Esophagus muscularis mucosa (tissue), 4 donors: ENCODE measurements around the gene CD109. TPM values are rescaled to one million over a fixed set of nuclear protein-coding genes. Genes with fewer than 3 reads are reported as not detected.
"Not testable (repeated sequence)": the region's sequence is repeated elsewhere in the genome, so short reads cannot be mapped to it uniquely, and the experiment has no call there.

Experiments used
- DNase-seq: peaks from one replicate; pipeline ENCODE4 v3.0.0-alpha.2; 2017; ENCODE audit errors: extremely low spot score
- H3K27ac ChIP-seq, 4 donors: fragments of 200-600 bp; sonication (generic); replicated peaks in 1 of 4; 1 replicate in 3 of 4; 2 replicates in 1 of 4; pipeline ENCODE4 v1.5.1; 2016 to 2019; ENCODE audit warnings: mild to moderate bottlenecking in 1 of 4
- H3K27me3 ChIP-seq, 4 donors: fragments of 200-600 bp; sonication (generic); one replicate each; pipeline versions ENCODE4 v1.5.1 to v1.6.0; 2016 to 2019
- H3K36me3 ChIP-seq, 4 donors: fragments of 200-600 bp; sonication (generic); one replicate each; pipeline ENCODE4 v1.5.1; 2016 to 2019
- H3K4me1 ChIP-seq, 4 donors: fragments of 200-600 bp; sonication (generic); one replicate each; pipeline ENCODE4 v1.5.1; 2016 to 2019
- H3K4me3 ChIP-seq, 4 donors: fragments of 200-600 bp; sonication (generic); 1 replicate in 2 of 4; 2 replicates in 2 of 4; pipeline ENCODE4 v1.5.1; 2016 to 2019; ENCODE audit warnings: mild to moderate bottlenecking in 4 of 4, moderate library complexity in 1 of 4
- H3K9me3 ChIP-seq, 4 donors: fragments of 200-600 bp; sonication (generic); 1 replicate in 3 of 4; 2 replicates in 1 of 4; pipeline ENCODE4 v1.5.1; 2016 to 2019
- CTCF ChIP-seq, 3 experiments: fragments of 200-600 bp in 2 of 3; fragments of 450-650 bp in 1 of 3; sonication (generic) in 2 of 3; IDR thresholded peaks; one replicate each; pipeline ENCODE4 v1.5.1; 2017 to 2019; ENCODE audit warnings: antibody characterized with exemption in 3 of 3, mild to moderate bottlenecking in 2 of 3, moderate library complexity in 1 of 3
- EP300 ChIP-seq: sonication (generic); formaldehyde crosslinking; IDR thresholded peaks from one replicate; pipeline ENCODE4 v1.6.1; 2017; ENCODE audit warnings: antibody characterized with exemption
- POLR2A ChIP-seq: fragments of 450-650 bp; IDR thresholded peaks from one replicate; pipeline ENCODE4 v1.6.1; 2017; ENCODE audit warnings: antibody characterized with exemption, moderate library complexity, mild to moderate bottlenecking, low read depth
- POLR2AphosphoS5 ChIP-seq, 2 donors: sonication (generic); formaldehyde crosslinking; IDR thresholded peaks; one replicate each; pipeline ENCODE4 v1.6.1; 2017; ENCODE audit warnings: antibody characterized with exemption in 2 of 2
- WGBS: methylation state at CpG from one replicate; pipeline ENCODE4 v1.1.5; 2018; 5-methylcytosine and 5-hydroxymethylcytosine counted together
- intact Hi-C: fragments of 100-400 bp; cut with DNase I; formaldehyde crosslinking; loops from one replicate; pipeline ENCODE4 v1.15.1; 2023
- total RNA-seq, 4 donors: library from RNA; depleted of rRNA; stranded (reverse); fragments of >200 nt; gene quantifications; one replicate each; pipeline versions ENCODE4 v1.1.0 to v1.2.1, GENCODE V29; 2016

The CD109 gene
- total RNA-seq, 4 donors from 2014 or later, result 12.1 to 21.4 (median 15.8) TPM

DNA sequence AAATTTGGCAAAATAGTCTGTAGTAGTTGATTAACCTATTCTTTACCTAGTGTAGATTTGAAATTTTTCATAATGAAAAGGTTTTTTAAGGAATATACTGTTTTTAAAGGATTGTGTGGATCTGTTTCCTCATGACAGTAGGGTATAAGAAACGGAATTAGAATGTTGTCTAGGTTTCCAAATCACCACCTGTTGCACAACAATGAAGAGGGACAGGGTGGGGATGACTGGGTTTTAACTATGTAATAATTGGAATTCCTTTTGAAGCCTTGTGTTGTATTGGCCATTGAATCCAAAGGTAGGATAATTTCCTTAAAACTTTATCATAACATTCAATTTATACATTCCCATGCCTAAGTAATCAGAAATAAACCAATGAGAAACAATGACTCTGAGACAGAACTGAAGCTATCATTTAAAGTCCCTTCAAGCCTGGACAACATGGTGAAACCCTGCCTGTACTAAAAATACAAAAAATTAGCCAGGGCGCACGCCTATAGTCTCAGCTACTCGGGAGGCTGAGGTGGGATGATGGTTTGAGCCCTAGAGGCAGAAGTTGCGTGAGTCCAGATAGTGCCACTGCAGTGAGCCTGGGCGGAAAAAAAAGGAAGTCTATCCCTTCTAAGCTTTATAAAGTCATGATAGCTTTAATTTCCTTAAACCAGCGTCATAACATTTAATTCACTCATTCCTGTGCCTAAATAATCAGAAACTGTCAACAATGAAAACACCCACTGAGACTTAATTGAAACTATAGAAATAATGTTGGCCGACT is 23.9 kb upstream of the CD109 start:
- H3K9me3 ChIP-seq, result no peaks in the 10 kb centered on the region
- peaks cover 0 to 3% (median 0%) of the 10 kb centered on the region in 4 donors for H3K4me1 ChIP-seq
- 86% methylated on average over 8 of the region's 8 CpGs for WGBS
- intact Hi-C loops, result no loop called here
- H3K36me3 ChIP-seq, result no peaks in the 10 kb centered on the region
- H3K27ac ChIP-seq, result no peak overlapping the region
- no peak overlapping the region for H3K4me3 ChIP-seq
- no peak for DNase-seq
- TF ChIP-seq CTCF (IDR thresholded peaks at IDR 0.05) (no peak), EP300 (no peak)
- no peaks in the 10 kb centered on the region for H3K27me3 ChIP-seq

DNA sequence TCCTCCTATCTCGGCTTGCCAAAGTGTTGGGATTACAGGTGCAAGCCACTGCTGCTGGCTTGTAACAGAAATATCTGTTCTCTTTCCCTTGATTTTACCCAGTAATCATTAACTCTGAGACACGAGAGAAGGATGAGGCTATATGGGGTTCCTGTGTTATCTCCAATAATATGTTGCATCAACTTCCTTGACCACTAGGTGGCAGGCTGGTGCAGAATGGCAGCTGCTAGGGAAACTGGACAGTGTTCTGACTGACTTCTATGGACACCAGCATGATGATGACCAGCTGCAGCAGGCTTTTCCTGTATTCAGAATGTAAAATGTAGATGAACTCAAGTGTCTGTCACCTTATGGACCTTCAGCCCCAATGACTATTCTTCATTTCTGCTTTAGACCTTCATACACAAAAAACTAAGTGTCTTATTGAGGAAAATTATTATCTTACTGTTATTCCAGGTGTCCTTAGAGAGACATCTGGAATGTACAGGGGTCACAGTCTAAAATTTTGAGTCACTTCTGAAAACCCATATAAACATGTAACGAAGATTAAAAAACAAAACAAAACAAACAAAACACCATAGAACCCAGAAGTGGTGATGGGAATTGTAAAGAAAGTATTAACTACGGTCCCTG is 20.4 kb upstream of the CD109 start:
- Histone ChIP-seq H3K4me3 (no peak overlapping the region), H3K36me3 (no peaks in the 10 kb centered on the region), H3K27ac (no peak overlapping the region), H3K4me1 (peaks cover 0 to 3% (median 0%) of the 10 kb centered on the region in 4 donors), H3K9me3 (no peaks in the 10 kb centered on the region), H3K27me3 (no peaks in the 10 kb centered on the region)
- WGBS, result 44% methylated on average over 4 of the region's 4 CpGs
- TF ChIP-seq POLR2A (no peak), EP300 (no peak), CTCF (IDR thresholded peaks at IDR 0.05) (peak; percentile 83 to 90 (median 87)), POLR2AphosphoS5 (IDR thresholded peaks at IDR 0.05) (no peak)
- intact Hi-C loops, result loop anchor here (1.0 to 5.0 kb wide), 2 partner anchors 58 to 1537 kb away; no protein-coding TSS in a partner anchor
- DNase-seq, result peak; percentile 94

DNA sequence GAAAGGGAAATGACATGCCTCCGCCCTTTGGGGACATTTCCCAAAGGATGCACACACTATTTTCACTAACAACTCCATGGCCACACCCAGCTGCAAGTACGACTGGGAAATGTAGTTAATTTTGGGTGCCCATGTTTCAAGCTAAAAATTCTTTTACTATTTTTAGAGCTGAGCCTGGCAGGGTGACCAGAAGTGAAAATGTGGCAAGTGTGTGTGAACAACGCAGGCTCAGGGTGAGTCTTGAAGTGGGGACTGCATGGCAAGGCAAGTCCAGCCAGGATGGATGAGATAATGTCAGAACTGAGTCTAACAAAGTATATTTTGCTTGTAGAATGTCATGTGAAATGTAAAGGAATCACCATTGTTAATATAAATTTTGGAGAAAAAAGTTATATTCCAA is 17.0 kb upstream of the CD109 start:
- Histone ChIP-seq H3K4me3 (no peak overlapping the region), H3K27me3 (no peaks in the 10 kb centered on the region), H3K27ac (no peak overlapping the region), H3K36me3 (no peaks in the 10 kb centered on the region), H3K9me3 (peaks cover 0 to 5% (median 2%) of the 10 kb centered on the region in 4 donors), H3K4me1 (peaks cover 0 to 3% (median 0%) of the 10 kb centered on the region in 4 donors)
- TF ChIP-seq CTCF (IDR thresholded peaks at IDR 0.05) (no peak), POLR2A (no peak), POLR2AphosphoS5 (IDR thresholded peaks at IDR 0.05) (no peak), EP300 (no peak)
- intact Hi-C loops, result loop anchor here (5.0 kb wide), 1 partner anchor 1533 kb away; no protein-coding TSS in a partner anchor
- WGBS, result 55% methylated on average over 3 of the region's 3 CpGs
- DNase-seq, result no peak

DNA sequence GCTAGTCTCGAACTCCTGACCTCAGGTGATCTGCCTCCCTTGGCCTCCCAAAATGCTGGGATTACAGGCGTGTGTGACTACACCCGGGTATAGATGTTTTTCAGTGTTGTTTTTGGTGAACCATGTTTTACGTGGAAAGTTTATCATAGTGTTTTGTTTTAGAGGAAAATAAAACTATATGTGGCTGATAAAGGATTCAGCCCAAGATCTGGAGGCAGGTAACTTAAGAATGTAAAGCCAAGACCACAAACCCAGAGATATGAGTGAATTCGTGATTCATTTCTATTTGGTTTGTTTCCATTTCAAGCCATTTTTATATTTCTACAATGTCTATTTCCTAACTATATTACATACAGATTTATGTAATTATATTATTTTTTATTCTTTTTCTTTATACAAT is 16.2 kb upstream of the CD109 start:
- H3K4me1 ChIP-seq, H3K9me3 ChIP-seq, H3K4me3 ChIP-seq, H3K27ac ChIP-seq, H3K27me3 ChIP-seq, H3K36me3 ChIP-seq, DNase-seq: not testable (repeated sequence)
- intact Hi-C loops, result loop anchor here (5.0 kb wide), 1 partner anchor 1532 kb away; no protein-coding TSS in a partner anchor
- WGBS, result 94% methylated on average over 5 of the region's 5 CpGs

DNA sequence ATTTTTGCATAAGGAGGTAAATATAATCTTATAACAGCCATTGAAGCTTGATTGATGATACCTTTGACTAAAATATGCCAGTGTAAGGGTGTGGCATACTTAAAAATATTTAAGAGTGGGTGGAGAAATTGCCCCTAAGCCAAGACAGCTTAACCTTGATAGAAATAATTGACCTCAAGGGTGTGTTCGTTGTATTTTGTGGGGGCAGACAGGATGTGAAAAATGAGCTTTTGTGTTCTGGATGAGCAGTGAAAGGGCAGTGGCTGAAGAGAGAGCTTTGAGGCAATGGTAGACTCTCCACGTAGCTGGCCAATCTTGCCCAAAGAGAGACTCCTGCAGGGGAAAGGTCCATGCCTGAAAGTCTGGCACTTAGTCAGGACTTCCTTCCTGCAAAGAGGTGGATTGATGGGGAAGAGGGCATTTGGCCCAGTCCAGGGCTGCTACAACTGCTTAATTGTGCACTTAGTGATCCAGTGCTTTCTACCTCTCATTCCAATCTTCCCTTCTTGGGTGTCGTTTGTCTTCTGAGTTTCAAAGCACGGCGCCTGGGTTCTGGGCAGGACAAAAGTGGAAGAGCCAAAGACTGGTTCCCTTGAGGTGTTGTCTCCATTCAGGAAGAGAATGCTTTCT is 15.6 kb upstream of the CD109 start:
- H3K27ac ChIP-seq, result no peak overlapping the region
- no peak for DNase-seq
- H3K9me3 ChIP-seq, result peaks cover 0 to 5% (median 2%) of the 10 kb centered on the region in 4 donors
- no peak for TF ChIP-seq CTCF (IDR thresholded peaks at IDR 0.05)
- no peak for TF ChIP-seq POLR2AphosphoS5 (IDR thresholded peaks at IDR 0.05)
- no peak for TF ChIP-seq EP300
- no peak for TF ChIP-seq POLR2A
- intact Hi-C loops, result no loop called here
- H3K4me1 ChIP-seq, result peaks cover 0 to 2% (median 0%) of the 10 kb centered on the region in 4 donors
- no peak overlapping the region for H3K4me3 ChIP-seq
- H3K27me3 ChIP-seq, result no peaks in the 10 kb centered on the region
- H3K36me3 ChIP-seq, result no peaks in the 10 kb centered on the region
- WGBS, result 68% methylated on average over 5 of the region's 5 CpGs

GRCh38 chr6:73683574-73683973 is 12.4 kb upstream of the CD109 start:
- H3K36me3 ChIP-seq, H3K27ac ChIP-seq, H3K27me3 ChIP-seq, H3K4me3 ChIP-seq, DNase-seq, intact Hi-C loops, H3K9me3 ChIP-seq, H3K4me1 ChIP-seq: not testable (repeated sequence)
- WGBS, result 88% methylated on average over 2 of the region's 2 CpGs
